ENCODE data around the gene TGFB1.
"Not testable (repeated sequence)": the region's sequence is repeated elsewhere in the genome, so short reads cannot be mapped to it uniquely, and the experiment has no call there.

Gene TGFB1

DNA sequence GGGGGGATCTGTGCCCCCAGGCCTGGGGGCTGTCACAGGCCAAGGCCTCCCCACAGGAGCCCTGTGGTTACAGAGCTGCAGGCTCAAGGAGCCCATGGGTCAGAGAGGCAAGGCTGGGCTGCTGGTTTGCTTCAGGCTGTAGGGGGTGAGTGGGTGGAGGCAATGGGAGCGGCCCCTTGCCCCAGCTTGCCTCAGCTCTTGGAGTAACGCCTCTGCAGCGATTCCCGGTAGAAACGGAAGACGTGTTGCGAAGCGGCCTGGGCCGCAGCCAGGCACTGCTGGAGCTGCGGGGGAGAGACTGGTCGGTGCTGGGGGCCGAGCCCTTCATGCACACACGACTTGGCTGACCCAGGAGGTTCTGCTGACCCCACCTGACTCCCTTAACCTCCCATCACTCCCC lies 32.7 kb upstream of the TGFB1 start:
- Histone ChIP-seq H3K4me1 (ENCODE audit: control insufficient read depth, low read depth, low read length) (no peaks in the 10 kb centered on the region), H3K4me3 (ENCODE audit: low read length) (no peak overlapping the region), H3K36me3 (ENCODE audit: control insufficient read depth, low read depth, low read length) (peaks cover 31% of the 10 kb centered on the region), H3K9me3 (ENCODE audit: control insufficient read depth, low read depth, low read length) (no peaks in the 10 kb centered on the region), H3K9ac (ENCODE audit: low read length) (no peak overlapping the region), H3K27ac (ENCODE audit: low read length) (no peak overlapping the region), H3K27me3 (ENCODE audit: control insufficient read depth, insufficient read depth, low read length) (no peaks in the 10 kb centered on the region)

DNA sequence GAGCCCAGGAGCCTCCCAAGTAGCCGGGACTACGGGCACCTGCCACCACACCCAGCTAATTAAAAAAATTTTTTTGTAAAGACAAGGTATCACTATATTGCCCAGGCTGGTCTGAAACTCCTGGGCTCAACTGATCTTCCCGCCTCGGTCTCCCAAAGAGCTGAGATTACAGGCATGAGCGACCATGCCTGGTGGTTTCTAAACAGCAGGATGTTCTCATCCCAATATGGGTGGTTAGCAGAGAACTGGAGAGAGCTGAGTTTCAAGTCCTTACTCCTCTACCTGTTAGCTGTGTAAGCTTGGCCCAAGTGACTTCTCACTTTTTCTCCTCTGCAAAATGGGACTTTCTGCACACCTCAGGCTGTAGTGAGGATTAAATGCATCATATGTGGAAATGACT lies 30.6 kb upstream of the TGFB1 start:
- Histone ChIP-seq H3K9me3 (ENCODE audit: control insufficient read depth, low read depth, low read length) (no peaks in the 10 kb centered on the region), H3K4me3 (ENCODE audit: low read length) (no peak overlapping the region), H3K4me1 (ENCODE audit: control insufficient read depth, low read depth, low read length) (no peaks in the 10 kb centered on the region), H3K36me3 (ENCODE audit: control insufficient read depth, low read depth, low read length) (peaks cover 14% of the 10 kb centered on the region), H3K27ac (ENCODE audit: low read length) (no peak overlapping the region), H3K27me3 (ENCODE audit: control insufficient read depth, insufficient read depth, low read length) (no peaks in the 10 kb centered on the region), H3K9ac (ENCODE audit: low read length) (no peak overlapping the region)

DNA sequence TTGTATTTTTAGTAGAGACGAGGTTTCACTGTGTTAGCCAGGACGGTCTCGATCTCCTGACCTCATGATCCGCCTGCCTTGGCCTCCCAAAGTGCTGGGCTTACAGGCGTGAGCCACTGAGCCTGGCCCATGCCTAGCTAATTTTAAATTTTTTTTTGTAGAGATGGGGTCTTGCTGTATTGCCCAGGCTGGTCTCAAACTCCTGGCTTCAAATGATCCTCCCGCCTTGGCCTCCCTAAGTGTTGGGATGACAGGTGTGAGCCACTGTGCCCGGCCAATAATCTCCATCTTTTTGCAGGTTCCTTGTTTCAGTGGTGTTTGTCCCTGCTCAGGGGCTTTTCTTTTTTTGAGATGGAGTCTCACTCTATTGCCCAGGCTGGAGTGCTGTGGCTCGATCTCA lies 27.8 kb upstream of the TGFB1 start:
- not testable (repeated sequence) for H3K4me3 ChIP-seq (ENCODE audit: low read length); H3K27ac ChIP-seq (ENCODE audit: low read length); H3K9ac ChIP-seq (ENCODE audit: low read length); H3K27me3 ChIP-seq (ENCODE audit: control insufficient read depth, insufficient read depth, low read length); H3K4me1 ChIP-seq (ENCODE audit: control insufficient read depth, low read depth, low read length); H3K9me3 ChIP-seq (ENCODE audit: control insufficient read depth, low read depth, low read length); H3K36me3 ChIP-seq (ENCODE audit: control insufficient read depth, low read depth, low read length)

DNA sequence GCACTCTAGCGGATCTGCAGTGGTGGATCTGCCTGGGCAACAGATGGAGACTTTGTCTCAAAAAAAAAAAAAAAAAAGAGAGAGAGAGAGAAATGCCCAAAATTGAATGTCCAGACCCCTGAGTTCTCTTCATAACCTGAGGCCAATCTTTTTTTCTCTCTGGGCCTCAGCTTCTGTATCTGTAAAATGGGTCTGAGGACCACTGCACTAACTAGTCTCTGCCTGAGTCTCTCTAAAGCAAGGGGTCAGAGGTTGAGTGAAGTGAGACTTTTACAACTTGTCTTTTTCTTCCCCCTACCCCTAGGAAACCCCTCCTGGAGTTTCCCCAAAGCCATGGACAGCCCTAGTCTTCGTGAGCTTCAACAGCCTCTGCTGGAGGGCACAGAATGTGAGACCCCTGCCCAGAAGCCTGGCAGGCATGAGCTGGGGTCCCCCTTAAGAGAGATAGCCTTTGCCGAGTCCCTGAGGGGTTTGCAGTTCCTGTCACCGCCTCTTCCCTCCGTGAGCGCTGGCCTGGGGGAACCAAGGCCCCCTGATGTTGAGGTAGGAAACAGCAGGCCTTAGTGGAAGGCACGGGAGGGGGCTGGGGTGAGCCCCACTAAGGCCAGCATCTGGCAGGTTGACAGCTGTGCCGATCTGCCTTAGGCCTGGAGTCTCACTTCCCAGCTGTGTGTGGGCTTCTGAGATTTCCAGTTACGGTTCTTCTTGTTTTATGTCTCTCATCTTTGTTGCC lies 24.4 kb upstream of the TGFB1 start:
- H3K9me3 ChIP-seq (ENCODE audit: control insufficient read depth, low read depth, low read length) = no peaks in the 10 kb centered on the region
- peaks cover 6% of the 10 kb centered on the region for H3K4me1 ChIP-seq (ENCODE audit: control insufficient read depth, low read depth, low read length)
- H3K27ac ChIP-seq (ENCODE audit: low read length) = no peak overlapping the region
- no peak overlapping the region for H3K4me3 ChIP-seq (ENCODE audit: low read length)
- peaks cover 8% of the 10 kb centered on the region for H3K27me3 ChIP-seq (ENCODE audit: control insufficient read depth, insufficient read depth, low read length)
- no peak overlapping the region for H3K9ac ChIP-seq (ENCODE audit: low read length)
- no peaks in the 10 kb centered on the region for H3K36me3 ChIP-seq (ENCODE audit: control insufficient read depth, low read depth, low read length)

DNA sequence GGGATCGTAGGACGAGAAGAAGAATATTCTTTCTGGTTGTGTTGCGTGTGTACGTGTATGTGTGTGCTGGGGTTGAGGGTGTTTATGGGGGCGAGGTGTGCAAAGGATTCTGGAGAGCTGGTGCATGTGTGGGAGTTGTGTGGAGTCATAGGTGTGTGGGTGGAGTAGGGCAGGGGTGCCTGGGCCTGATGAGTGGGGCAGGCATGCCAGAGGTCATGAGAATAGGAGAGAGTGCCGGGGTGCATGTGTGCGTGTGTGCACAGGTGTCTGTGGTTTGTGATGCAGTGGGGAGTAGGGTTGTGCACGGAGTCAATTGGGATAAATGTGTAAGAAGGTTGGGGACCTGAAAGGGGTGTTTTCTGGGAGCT lies 23.3 kb upstream of the TGFB1 start:
- peaks cover 6% of the 10 kb centered on the region for H3K4me1 ChIP-seq (ENCODE audit: control insufficient read depth, low read depth, low read length)
- no peak overlapping the region for H3K27ac ChIP-seq (ENCODE audit: low read length)
- H3K4me3 ChIP-seq (ENCODE audit: low read length) = peak overlapping the region; percentile 70
- no peaks in the 10 kb centered on the region for H3K36me3 ChIP-seq (ENCODE audit: control insufficient read depth, low read depth, low read length)
- peaks cover 8% of the 10 kb centered on the region for H3K27me3 ChIP-seq (ENCODE audit: control insufficient read depth, insufficient read depth, low read length)
- no peaks in the 10 kb centered on the region for H3K9me3 ChIP-seq (ENCODE audit: control insufficient read depth, low read depth, low read length)
- peak overlapping the region; percentile 8 for H3K9ac ChIP-seq (ENCODE audit: low read length)

DNA sequence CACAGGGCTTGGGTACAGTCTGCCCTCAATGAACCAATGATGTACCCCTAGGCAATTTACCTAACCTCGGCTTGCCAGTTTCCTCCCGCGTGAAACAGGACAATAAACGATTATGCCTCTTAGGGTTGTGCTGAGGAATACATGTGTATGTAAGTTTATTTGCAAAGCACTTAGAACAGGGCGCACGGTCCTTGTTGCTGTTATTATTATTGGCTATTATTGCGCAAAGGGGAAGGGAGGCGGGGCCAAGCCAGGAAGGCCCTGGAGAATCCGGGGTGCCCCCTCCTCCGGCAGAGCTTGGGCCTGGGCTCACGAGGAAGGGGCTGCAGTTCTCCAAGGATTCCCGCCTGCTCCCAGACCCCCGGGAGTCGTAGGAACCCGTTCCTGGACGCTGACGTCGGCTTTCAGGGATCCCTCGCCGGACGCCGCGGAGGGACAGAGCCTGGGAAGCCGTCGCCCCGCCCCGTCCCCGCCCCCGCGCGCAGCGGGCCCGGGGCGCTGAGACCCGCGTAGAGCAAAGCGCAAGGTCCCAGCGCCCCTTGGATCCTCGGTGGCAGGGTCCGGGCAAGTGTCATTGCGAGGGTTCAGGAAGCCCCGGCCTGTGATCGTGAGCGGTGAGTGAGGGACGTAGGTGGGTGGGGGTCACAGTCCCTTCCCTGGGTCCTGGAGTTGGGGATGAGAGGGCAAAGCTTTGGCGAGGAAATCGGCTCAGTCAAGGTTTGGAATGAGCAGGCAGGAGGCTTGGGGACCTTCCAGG lies 22.7 kb upstream of the TGFB1 start, which contains the start of gene TMEM91:
TMEM91 (plus strand) TSS at position 293 of the 757 bp plus-strand sequence. CDS start 1,777 bp downstream, outside the sequence.
- H3K27ac ChIP-seq (ENCODE audit: low read length) = no peak within 1 kb of the TSS
- no peaks in the 10 kb centered on the region for H3K36me3 ChIP-seq (ENCODE audit: control insufficient read depth, low read depth, low read length)
- peaks cover 6% of the 10 kb centered on the region for H3K4me1 ChIP-seq (ENCODE audit: control insufficient read depth, low read depth, low read length)
- H3K9me3 ChIP-seq (ENCODE audit: control insufficient read depth, low read depth, low read length) = no peaks in the 10 kb centered on the region
- H3K9ac ChIP-seq (ENCODE audit: low read length) = peak within 1 kb of the TSS; percentile 8
- peaks cover 8% of the 10 kb centered on the region for H3K27me3 ChIP-seq (ENCODE audit: control insufficient read depth, insufficient read depth, low read length)
- H3K4me3 ChIP-seq (ENCODE audit: low read length) = peak within 1 kb of the TSS; percentile 70

DNA sequence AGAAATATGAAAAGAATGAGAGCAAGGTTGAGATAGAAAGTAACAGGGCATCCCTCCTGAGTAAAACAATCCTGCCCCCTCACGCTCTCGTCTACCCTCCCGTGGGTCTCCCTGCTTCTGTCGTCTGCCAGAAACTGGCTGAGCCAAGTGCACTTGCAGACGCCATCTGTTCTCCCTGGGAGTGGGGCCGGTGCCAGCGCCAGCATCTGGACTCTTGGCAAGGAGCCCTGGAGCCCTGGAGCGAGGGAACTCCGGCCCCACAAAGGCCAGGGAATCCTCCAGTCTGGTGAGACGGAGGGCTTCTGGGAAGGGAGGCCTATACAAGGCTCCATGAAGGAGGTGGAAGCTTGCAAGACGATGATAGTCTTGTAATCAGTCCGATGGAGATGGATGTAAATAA lies 20.3 kb upstream of the TGFB1 start:
- H3K9me3 ChIP-seq (ENCODE audit: control insufficient read depth, low read depth, low read length) = no peaks in the 10 kb centered on the region
- H3K36me3 ChIP-seq (ENCODE audit: control insufficient read depth, low read depth, low read length) = no peaks in the 10 kb centered on the region
- peaks cover 6% of the 10 kb centered on the region for H3K4me1 ChIP-seq (ENCODE audit: control insufficient read depth, low read depth, low read length)
- H3K27me3 ChIP-seq (ENCODE audit: control insufficient read depth, insufficient read depth, low read length) = peaks cover 8% of the 10 kb centered on the region
- H3K4me3 ChIP-seq (ENCODE audit: low read length) = no peak overlapping the region
- H3K9ac ChIP-seq (ENCODE audit: low read length) = no peak overlapping the region
- no peak overlapping the region for H3K27ac ChIP-seq (ENCODE audit: low read length)

DNA sequence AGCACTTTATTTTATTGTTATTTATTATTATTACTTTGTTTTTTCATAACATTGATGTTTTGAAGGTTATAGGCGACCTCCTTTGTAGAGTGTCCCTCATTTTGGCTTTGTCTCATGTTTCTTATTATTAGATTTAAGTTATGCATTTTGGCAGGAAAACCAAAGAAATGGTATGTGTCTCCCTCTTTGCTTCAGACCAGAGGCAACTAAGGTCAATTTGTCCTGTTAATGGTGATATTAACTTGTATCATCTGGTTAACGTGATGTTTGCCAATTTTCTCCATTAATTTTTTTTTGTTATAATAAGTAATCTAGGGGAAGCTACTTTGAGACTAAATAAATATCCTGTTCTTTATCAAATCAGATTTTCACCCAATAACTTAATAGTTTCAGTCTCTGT lies 18.8 kb upstream of the TGFB1 start:
- peaks cover 8% of the 10 kb centered on the region for H3K27me3 ChIP-seq (ENCODE audit: control insufficient read depth, insufficient read depth, low read length)
- H3K9ac ChIP-seq (ENCODE audit: low read length) = no peak overlapping the region
- no peaks in the 10 kb centered on the region for H3K4me1 ChIP-seq (ENCODE audit: control insufficient read depth, low read depth, low read length)
- no peak overlapping the region for H3K4me3 ChIP-seq (ENCODE audit: low read length)
- H3K9me3 ChIP-seq (ENCODE audit: control insufficient read depth, low read depth, low read length) = no peaks in the 10 kb centered on the region
- H3K27ac ChIP-seq (ENCODE audit: low read length) = no peak overlapping the region
- H3K36me3 ChIP-seq (ENCODE audit: control insufficient read depth, low read depth, low read length) = no peaks in the 10 kb centered on the region

DNA sequence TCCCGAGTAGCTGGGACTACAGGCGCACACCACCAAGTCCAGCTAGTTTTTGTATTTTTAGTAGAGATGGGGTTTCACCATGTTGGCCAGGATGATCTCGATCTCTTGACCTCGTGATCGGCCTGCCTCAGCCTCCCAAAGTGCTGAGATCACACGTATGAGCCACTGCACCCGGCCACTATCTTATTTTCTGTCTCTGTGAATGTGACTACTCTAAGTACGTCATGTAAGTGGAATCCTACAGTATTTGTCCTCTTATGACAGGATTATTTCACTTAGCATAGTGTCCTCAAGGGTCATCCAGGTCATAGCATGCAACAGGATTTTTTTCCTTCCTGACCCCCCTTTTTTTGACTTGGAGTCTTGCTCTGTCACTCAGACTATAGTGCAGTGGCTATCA lies 17.8 kb upstream of the TGFB1 start:
- Histone ChIP-seq H3K4me1 (ENCODE audit: control insufficient read depth, low read depth, low read length) (no peaks in the 10 kb centered on the region), H3K27me3 (ENCODE audit: control insufficient read depth, insufficient read depth, low read length) (no peaks in the 10 kb centered on the region), H3K9ac (ENCODE audit: low read length) (no peak overlapping the region), H3K4me3 (ENCODE audit: low read length) (no peak overlapping the region), H3K27ac (ENCODE audit: low read length) (no peak overlapping the region), H3K36me3 (ENCODE audit: control insufficient read depth, low read depth, low read length) (no peaks in the 10 kb centered on the region), H3K9me3 (ENCODE audit: control insufficient read depth, low read depth, low read length) (no peaks in the 10 kb centered on the region)

DNA sequence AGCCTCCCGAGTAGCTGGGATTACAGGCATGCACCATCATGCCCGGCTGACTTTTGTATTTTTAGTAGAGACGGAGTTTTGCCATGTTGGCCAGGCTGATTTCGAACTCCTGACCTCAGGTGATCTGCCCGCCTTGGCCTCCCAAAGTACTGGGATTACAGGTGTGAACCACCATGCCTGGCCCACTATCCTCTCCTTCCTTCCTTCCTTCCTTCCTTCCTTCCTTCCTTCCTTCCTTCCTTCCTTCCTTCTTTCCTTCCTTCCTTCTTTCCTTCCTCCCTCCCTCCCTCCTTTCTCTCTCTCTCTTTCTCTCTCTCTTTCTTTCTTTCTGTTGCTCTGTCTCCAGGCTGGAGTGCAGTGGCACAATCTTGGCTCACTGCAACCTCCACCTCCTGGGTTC lies 17.4 kb upstream of the TGFB1 start:
- H3K4me1 ChIP-seq (ENCODE audit: control insufficient read depth, low read depth, low read length); H3K9ac ChIP-seq (ENCODE audit: low read length); H3K27ac ChIP-seq (ENCODE audit: low read length): not testable (repeated sequence)

DNA sequence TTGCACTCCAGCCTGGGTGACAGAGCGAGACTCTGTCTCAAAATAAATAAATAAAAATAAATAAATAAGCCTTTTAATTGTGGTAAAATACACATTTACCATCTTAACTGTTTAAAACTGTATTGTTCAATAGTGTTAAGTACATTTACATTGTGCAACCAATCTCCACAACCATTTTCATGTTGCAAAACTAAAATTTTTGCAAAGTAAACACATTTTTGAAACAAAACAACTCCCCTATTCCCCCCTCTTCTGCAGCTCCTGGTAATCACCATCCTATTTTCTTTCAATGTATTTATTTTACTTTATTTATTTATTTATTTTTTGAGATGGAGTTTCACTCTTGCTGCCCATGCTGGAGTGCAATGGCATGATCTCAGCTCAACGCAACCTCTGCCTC lies 16.0 kb upstream of the TGFB1 start:
- H3K4me1 ChIP-seq (ENCODE audit: control insufficient read depth, low read depth, low read length) = no peaks in the 10 kb centered on the region
- H3K9me3 ChIP-seq (ENCODE audit: control insufficient read depth, low read depth, low read length) = no peaks in the 10 kb centered on the region

More for the DNA sequence above, 17.4 kb upstream of the TGFB1 start:
- not testable (repeated sequence) for H3K9me3 ChIP-seq (ENCODE audit: control insufficient read depth, low read depth, low read length); H3K36me3 ChIP-seq (ENCODE audit: control insufficient read depth, low read depth, low read length); H3K4me3 ChIP-seq (ENCODE audit: low read length); H3K27me3 ChIP-seq (ENCODE audit: control insufficient read depth, insufficient read depth, low read length)

DNA sequence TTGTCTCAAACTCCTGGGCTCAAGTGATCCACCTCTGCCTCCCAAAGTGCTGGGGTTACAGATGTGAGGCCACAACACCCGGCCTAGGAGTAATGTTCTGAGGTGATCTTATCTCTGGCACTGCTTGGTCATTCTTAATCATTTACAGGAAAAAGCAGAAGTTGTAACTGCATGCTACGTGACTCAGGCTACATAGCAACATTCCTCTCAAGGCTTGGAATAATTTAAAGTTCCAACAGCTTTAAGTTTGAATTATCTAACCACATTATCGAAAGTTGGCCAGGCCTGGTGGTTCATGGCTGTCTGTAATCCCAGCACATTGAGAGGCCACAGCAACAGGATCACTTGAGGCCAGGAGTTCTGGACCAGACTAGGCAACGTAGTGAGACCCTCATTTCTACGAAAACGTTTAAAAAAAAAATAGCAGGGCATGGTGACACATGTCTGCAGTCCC lies 14.2 kb upstream of the TGFB1 start:
- Histone ChIP-seq H3K36me3 (ENCODE audit: control insufficient read depth, low read depth, low read length) (no peaks in the 10 kb centered on the region), H3K9me3 (ENCODE audit: control insufficient read depth, low read depth, low read length) (no peaks in the 10 kb centered on the region), H3K27me3 (ENCODE audit: control insufficient read depth, insufficient read depth, low read length) (no peaks in the 10 kb centered on the region), H3K4me1 (ENCODE audit: control insufficient read depth, low read depth, low read length) (peaks cover 3% of the 10 kb centered on the region), H3K4me3 (ENCODE audit: low read length) (no peak overlapping the region), H3K27ac (ENCODE audit: low read length) (no peak overlapping the region), H3K9ac (ENCODE audit: low read length) (no peak overlapping the region)

More for the DNA sequence above, 16.0 kb upstream of the TGFB1 start:
- H3K36me3 ChIP-seq (ENCODE audit: control insufficient read depth, low read depth, low read length) = no peaks in the 10 kb centered on the region
- H3K9ac ChIP-seq (ENCODE audit: low read length) = no peak overlapping the region
- no peak overlapping the region for H3K27ac ChIP-seq (ENCODE audit: low read length)
- H3K27me3 ChIP-seq (ENCODE audit: control insufficient read depth, insufficient read depth, low read length) = no peaks in the 10 kb centered on the region
- H3K4me3 ChIP-seq (ENCODE audit: low read length) = no peak overlapping the region

Data from iPS-18a (cell line).